GM23338 (cell line): ENCODE data around the gene B4GALT4. TPM values are rescaled to one million over a fixed set of nuclear protein-coding genes. Genes with fewer than 3 reads are reported as not detected.

Experiments used
- ATAC-seq: fragments of 200-7000 bp; cut with Tn5 transposase; 3 replicates; pipeline ENCODE4 v1.9.1; 2020
- DNase-seq: peaks from one replicate; pipeline ENCODE4 v3.0.0-alpha.2; 2015; ENCODE audit warnings: low spot score
- H2AFZ ChIP-seq: fragments of 200-600 bp; sonication (generic); 2 replicates; pipeline ENCODE4 v1.8.0; 2016; ENCODE audit warnings: antibody characterized with exemption, mild to moderate bottlenecking, moderate library complexity
- H3F3A ChIP-seq: fragments of 200-600 bp; sonication (generic); replicated peaks from 2 replicates; pipeline ENCODE4 v1.8.0; 2017; ENCODE audit warnings: antibody characterized with exemption, mixed run types, low read depth
- H3K27ac ChIP-seq: fragments of 200-600 bp; sonication (generic); 2 replicates; pipeline ENCODE4 v1.6.1; 2016; ENCODE audit warnings: low read depth
- H3K27me3 ChIP-seq: fragments of 200-600 bp; sonication (generic); 2 replicates; pipeline ENCODE4 v1.8.0; 2016; ENCODE audit warnings: mild to moderate bottlenecking, mixed run types, moderate library complexity; ENCODE audit not compliant: insufficient read depth
- H3K36me3 ChIP-seq: fragments of 200-600 bp; sonication (generic); 2 replicates; pipeline ENCODE4 v1.8.0; 2016; ENCODE audit warnings: mild to moderate bottlenecking; ENCODE audit not compliant: insufficient read depth
- H3K4me1 ChIP-seq: fragments of 200-600 bp; sonication (generic); 2 replicates; pipeline ENCODE4 v1.8.0; 2016; ENCODE audit warnings: mild to moderate bottlenecking, moderate library complexity; ENCODE audit not compliant: insufficient read depth
- H3K4me2 ChIP-seq: fragments of 200-600 bp; sonication (generic); 2 replicates; pipeline ENCODE4 v1.7.1; 2017; ENCODE audit warnings: mixed run types
- H3K4me3 ChIP-seq: fragments of 200-600 bp; sonication (generic); 2 replicates; pipeline ENCODE4 v1.6.1; 2016; ENCODE audit warnings: mixed run types
- H3K79me2 ChIP-seq: fragments of 200-600 bp; sonication (generic); replicated peaks from 2 replicates; pipeline ENCODE4 v1.8.0; 2017; ENCODE audit warnings: mild to moderate bottlenecking; ENCODE audit not compliant: insufficient read depth
- H3K9me2 ChIP-seq: fragments of 200-600 bp; sonication (generic); 2 replicates; pipeline ENCODE4 v1.8.0; 2017; ENCODE audit not compliant: insufficient read depth
- H4K20me1 ChIP-seq: fragments of 200-600 bp; sonication (generic); replicated peaks from 2 replicates; pipeline ENCODE4 v1.8.0; 2017; ENCODE audit warnings: mild to moderate bottlenecking; ENCODE audit not compliant: insufficient read depth
- H3K27ac Mint-ChIP-seq: 2 replicates; pipeline ENCODE4 v1.8.0; 2020; ENCODE audit warnings: inconsistent platforms, mild to moderate bottlenecking, moderate library complexity, mixed read lengths
- H3K27me3 Mint-ChIP-seq: 3 replicates; pipeline ENCODE4 v1.8.0; 2022; ENCODE audit warnings: low read depth, mild to moderate bottlenecking, moderate library complexity, mixed read lengths, inconsistent platforms; ENCODE audit not compliant: insufficient read depth, poor library complexity
- H3K36me3 Mint-ChIP-seq: 3 replicates; pipeline ENCODE4 v1.8.0; 2021; ENCODE audit warnings: low read depth, mild to moderate bottlenecking, inconsistent platforms, moderate library complexity, mixed read lengths
- H3K4me1 Mint-ChIP-seq: 3 replicates; pipeline ENCODE4 v1.8.0; 2020; ENCODE audit warnings: mild to moderate bottlenecking, inconsistent platforms, mixed read lengths
- H3K4me3 Mint-ChIP-seq: 3 replicates; pipeline ENCODE4 v1.8.0; 2021; ENCODE audit warnings: moderate library complexity, mild to moderate bottlenecking, inconsistent platforms, mixed read lengths
- H3K9me3 Mint-ChIP-seq: 3 replicates; pipeline ENCODE4 v1.8.0; 2020; ENCODE audit warnings: moderate library complexity, mild to moderate bottlenecking, inconsistent platforms, mixed read lengths
- EZH2 ChIP-seq: fragments of 200-600 bp; sonication (generic); IDR thresholded peaks from one replicate; pipeline ENCODE4 v1.8.0; 2017; ENCODE audit warnings: antibody characterized with exemption, mild to moderate bottlenecking, low read depth; ENCODE audit not compliant: unreplicated experiment
- EZH2phosphoT487 ChIP-seq: fragments of 200-600 bp; sonication (generic); IDR thresholded peaks from one replicate; pipeline ENCODE4 v1.8.1; 2018; ENCODE audit warnings: antibody characterized with exemption; ENCODE audit not compliant: unreplicated experiment
- JUNB ChIP-seq: IDR thresholded peaks from one replicate; pipeline ENCODE4 v1.6.1; 2016; ENCODE audit warnings: antibody characterized with exemption; ENCODE audit not compliant: unreplicated experiment
- REST ChIP-seq: IDR thresholded peaks from one replicate; pipeline ENCODE4 v1.6.1; 2018; ENCODE audit warnings: antibody characterized with exemption; ENCODE audit not compliant: unreplicated experiment
- ZNF114 ChIP-seq: fragments of 250-450 bp; sonication (Bioruptor Pico); IDR thresholded peaks from 2 replicates; pipeline ENCODE4 v1.5.0; 2020; ENCODE audit warnings: mild to moderate bottlenecking, moderate library complexity
- polyA plus RNA-seq: library from polyadenylated mRNA; unstranded; fragments of >200 nt; fragmentation: Nextera tagmentation; extraction: Ambion mirVana; gene quantifications from 2 replicates; pipeline ENCODE4 v1.2.1, GENCODE V29; 2016
- total RNA-seq: library from RNA; depleted of rRNA; stranded (reverse); fragments of >200 nt; shearing (Covaris generic); gene quantifications from 2 replicates; pipeline ENCODE4 v1.2.3, GENCODE V29; 2014
- TF ChIP-seq, protein P1 (sequence below): fragments of 250-450 bp; sonication (Bioruptor Pico); IDR thresholded peaks from 2 replicates; pipeline ENCODE4 v1.5.0; 2020; ENCODE audit warnings: mild to moderate bottlenecking, moderate library complexity

The B4GALT4 gene
- total and polyA plus RNA-seq, 2 experiments from 2014 or later, result 38.3 to 45.3 TPM

- Mint-ChIP-seq H3K36me3 (peaks cover under 1% of the 10 kb centered on the region; the same call in 2 of the 3 replicates), H3K27me3 (peaks cover 13% of the 10 kb centered on the region), H3K9me3 (peaks cover 10% of the 10 kb centered on the region), H3K27ac (no peak overlapping the region), H3K4me1 (peaks cover 15% of the 10 kb centered on the region), H3K4me3 (no peak overlapping the region)
- Histone ChIP-seq H3K27ac (no peak overlapping the region), H3F3A (no peaks in the 10 kb centered on the region), H3K4me1 (peaks cover 17% of the 10 kb centered on the region), H3K4me2 (no peak overlapping the region), H3K9me2 (peaks cover 10% of the 10 kb centered on the region), H3K36me3 (no peaks in the 10 kb centered on the region), H4K20me1 (no peaks in the 10 kb centered on the region), H2AFZ (no peak overlapping the region), H3K79me2 (no peaks in the 10 kb centered on the region), H3K4me3 (no peak overlapping the region), H3K27me3 (peaks cover 13% of the 10 kb centered on the region)
- no peak for DNase-seq
- no peak for TF ChIP-seq JUNB
- TF ChIP-seq ZNF114 (CRISPR knock-in tag), result no peak
- no peak for TF ChIP-seq REST
- TF ChIP-seq EZH2phosphoT487, result no peak
- TF ChIP-seq EZH2, result no peak
- TF ChIP-seq, protein P1, sequence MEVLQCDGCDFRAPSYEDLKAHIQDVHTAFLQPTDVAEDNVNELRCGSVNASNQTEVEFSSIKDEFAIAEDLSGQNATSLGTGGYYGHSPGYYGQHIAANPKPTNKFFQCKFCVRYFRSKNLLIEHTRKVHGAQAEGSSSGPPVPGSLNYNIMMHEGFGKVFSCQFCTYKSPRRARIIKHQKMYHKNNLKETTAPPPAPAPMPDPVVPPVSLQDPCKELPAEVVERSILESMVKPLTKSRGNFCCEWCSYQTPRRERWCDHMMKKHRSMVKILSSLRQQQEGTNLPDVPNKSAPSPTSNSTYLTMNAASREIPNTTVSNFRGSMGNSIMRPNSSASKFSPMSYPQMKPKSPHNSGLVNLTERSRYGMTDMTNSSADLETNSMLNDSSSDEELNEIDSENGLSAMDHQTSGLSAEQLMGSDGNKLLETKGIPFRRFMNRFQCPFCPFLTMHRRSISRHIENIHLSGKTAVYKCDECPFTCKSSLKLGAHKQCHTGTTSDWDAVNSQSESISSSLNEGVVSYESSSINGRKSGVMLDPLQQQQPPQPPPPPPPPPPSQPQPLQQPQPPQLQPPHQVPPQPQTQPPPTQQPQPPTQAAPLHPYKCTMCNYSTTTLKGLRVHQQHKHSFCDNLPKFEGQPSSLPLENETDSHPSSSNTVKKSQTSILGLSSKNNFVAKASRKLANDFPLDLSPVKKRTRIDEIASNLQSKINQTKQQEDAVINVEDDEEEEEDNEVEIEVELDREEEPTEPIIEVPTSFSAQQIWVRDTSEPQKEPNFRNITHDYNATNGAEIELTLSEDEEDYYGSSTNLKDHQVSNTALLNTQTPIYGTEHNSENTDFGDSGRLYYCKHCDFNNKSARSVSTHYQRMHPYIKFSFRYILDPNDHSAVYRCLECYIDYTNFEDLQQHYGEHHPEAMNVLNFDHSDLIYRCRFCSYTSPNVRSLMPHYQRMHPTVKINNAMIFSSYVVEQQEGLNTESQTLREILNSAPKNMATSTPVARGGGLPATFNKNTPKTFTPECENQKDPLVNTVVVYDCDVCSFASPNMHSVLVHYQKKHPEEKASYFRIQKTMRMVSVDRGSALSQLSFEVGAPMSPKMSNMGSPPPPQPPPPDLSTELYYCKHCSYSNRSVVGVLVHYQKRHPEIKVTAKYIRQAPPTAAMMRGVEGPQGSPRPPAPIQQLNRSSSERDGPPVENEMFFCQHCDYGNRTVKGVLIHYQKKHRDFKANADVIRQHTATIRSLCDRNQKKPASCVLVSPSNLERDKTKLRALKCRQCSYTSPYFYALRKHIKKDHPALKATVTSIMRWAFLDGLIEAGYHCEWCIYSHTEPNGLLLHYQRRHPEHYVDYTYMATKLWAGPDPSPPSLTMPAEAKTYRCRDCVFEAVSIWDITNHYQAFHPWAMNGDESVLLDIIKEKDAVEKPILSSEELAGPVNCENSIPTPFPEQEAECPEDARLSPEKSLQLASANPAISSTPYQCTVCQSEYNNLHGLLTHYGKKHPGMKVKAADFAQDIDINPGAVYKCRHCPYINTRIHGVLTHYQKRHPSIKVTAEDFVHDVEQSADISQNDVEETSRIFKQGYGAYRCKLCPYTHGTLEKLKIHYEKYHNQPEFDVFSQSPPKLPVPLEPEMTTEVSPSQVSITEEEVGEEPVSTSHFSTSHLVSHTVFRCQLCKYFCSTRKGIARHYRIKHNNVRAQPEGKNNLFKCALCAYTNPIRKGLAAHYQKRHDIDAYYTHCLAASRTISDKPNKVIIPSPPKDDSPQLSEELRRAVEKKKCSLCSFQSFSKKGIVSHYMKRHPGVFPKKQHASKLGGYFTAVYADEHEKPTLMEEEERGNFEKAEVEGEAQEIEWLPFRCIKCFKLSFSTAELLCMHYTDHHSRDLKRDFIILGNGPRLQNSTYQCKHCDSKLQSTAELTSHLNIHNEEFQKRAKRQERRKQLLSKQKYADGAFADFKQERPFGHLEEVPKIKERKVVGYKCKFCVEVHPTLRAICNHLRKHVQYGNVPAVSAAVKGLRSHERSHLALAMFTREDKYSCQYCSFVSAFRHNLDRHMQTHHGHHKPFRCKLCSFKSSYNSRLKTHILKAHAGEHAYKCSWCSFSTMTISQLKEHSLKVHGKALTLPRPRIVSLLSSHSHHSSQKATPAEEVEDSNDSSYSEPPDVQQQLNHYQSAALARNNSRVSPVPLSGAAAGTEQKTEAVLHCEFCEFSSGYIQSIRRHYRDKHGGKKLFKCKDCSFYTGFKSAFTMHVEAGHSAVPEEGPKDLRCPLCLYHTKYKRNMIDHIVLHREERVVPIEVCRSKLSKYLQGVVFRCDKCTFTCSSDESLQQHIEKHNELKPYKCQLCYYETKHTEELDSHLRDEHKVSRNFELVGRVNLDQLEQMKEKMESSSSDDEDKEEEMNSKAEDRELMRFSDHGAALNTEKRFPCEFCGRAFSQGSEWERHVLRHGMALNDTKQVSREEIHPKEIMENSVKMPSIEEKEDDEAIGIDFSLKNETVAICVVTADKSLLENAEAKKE (CRISPR knock-in tag), result no peak
- ATAC-seq, result no peak
These were observed 48.2 kb upstream of the B4GALT4 start for GRCh38 chr3:119288669-119289403.
